Neural progenitor cell (in vitro differentiated cells): ENCODE results near the gene HECTD4. TPM values are rescaled to one million over a fixed set of nuclear protein-coding genes. Genes with fewer than 3 reads are reported as not detected.
"Not testable (repeated sequence)": the region's sequence is repeated elsewhere in the genome, so short reads cannot be mapped to it uniquely, and the experiment has no call there.

Experiments used
- DNase-seq: peaks from one replicate; pipeline ENCODE4 v3.0.0-alpha.2; 2016; ENCODE audit warnings: low spot score
- H2AFZ ChIP-seq: fragments of 200-600 bp; sonication (generic); replicated peaks from 2 replicates; pipeline ENCODE4 v1.6.1; 2016; ENCODE audit warnings: antibody characterized with exemption
- H3F3A ChIP-seq: fragments of 200-600 bp; sonication (generic); 2 replicates; pipeline ENCODE4 v1.6.1; 2016; ENCODE audit warnings: antibody characterized with exemption, low read depth
- H3K27ac ChIP-seq: fragments of 200-600 bp; sonication (generic); 2 replicates; pipeline ENCODE4 v1.5.1; 2016; ENCODE audit warnings: mild to moderate bottlenecking
- H3K27me3 ChIP-seq: fragments of 200-600 bp; sonication (generic); 2 replicates; pipeline ENCODE4 v1.6.1; 2016; ENCODE audit warnings: mild to moderate bottlenecking, moderate library complexity
- H3K36me3 ChIP-seq: fragments of 200-600 bp; sonication (generic); 2 replicates; pipeline ENCODE4 v1.5.1; 2016
- H3K4me1 ChIP-seq: fragments of 200-600 bp; sonication (generic); 2 replicates; pipeline ENCODE4 v1.6.1; 2016; ENCODE audit warnings: mixed run types
- H3K4me2 ChIP-seq: fragments of 200-600 bp; sonication (generic); 2 replicates; pipeline ENCODE4 v1.6.1; 2016
- H3K4me3 ChIP-seq: fragments of 200-600 bp; sonication (generic); 2 replicates; pipeline ENCODE4 v1.5.1; 2016
- H3K79me2 ChIP-seq: fragments of 200-600 bp; sonication (generic); 2 replicates; pipeline ENCODE4 v1.6.1; 2016; ENCODE audit warnings: low read depth
- H3K9ac ChIP-seq: fragments of 200-600 bp; sonication (generic); 2 replicates; pipeline ENCODE4 v1.6.1; 2016
- H3K9me3 ChIP-seq: fragments of 200-600 bp; sonication (generic); 2 replicates; pipeline ENCODE4 v1.5.1; 2016; ENCODE audit warnings: low read depth
- H4K20me1 ChIP-seq: fragments of 200-600 bp; sonication (generic); 2 replicates; pipeline ENCODE4 v1.6.1; 2016; ENCODE audit warnings: low read depth
- H3K27ac Mint-ChIP-seq: 3 replicates; pipeline ENCODE4 v1.8.0; 2021; ENCODE audit warnings: mixed read lengths
- H3K27me3 Mint-ChIP-seq: 2 replicates; pipeline ENCODE4 v1.8.0; 2022; ENCODE audit warnings: low read depth, mild to moderate bottlenecking, inconsistent platforms, moderate library complexity, mixed read lengths; ENCODE audit not compliant: insufficient read depth
- H3K36me3 Mint-ChIP-seq: 3 replicates; pipeline ENCODE4 v1.8.0; 2021; ENCODE audit warnings: mixed read lengths
- H3K4me1 Mint-ChIP-seq: 3 replicates; pipeline ENCODE4 v1.8.0; 2021; ENCODE audit warnings: mixed read lengths
- H3K4me3 Mint-ChIP-seq: 3 replicates; pipeline ENCODE4 v1.8.0; 2021; ENCODE audit warnings: mild to moderate bottlenecking, moderate library complexity, mixed read lengths
- H3K9me3 Mint-ChIP-seq: 3 replicates; pipeline ENCODE4 v1.8.0; 2020; ENCODE audit warnings: mixed read lengths
- CTCF ChIP-seq: fragments of 200-600 bp; sonication (generic); IDR thresholded peaks from 2 replicates; pipeline ENCODE4 v1.5.1; 2017; ENCODE audit warnings: antibody characterized with exemption, mild to moderate bottlenecking
- EZH2 ChIP-seq: fragments of 200-600 bp; sonication (generic); IDR thresholded peaks from 2 replicates; pipeline ENCODE4 v1.6.1; 2017; ENCODE audit warnings: antibody characterized with exemption, mild to moderate bottlenecking, moderate library complexity
- EZH2phosphoT487 ChIP-seq: fragments of 200-600 bp; sonication (generic); IDR thresholded peaks from 2 replicates; pipeline ENCODE4 v1.6.1; 2017; ENCODE audit warnings: antibody characterized with exemption
- total RNA-seq: library from RNA; depleted of rRNA; stranded (reverse); fragments of >200 nt; gene quantifications from 2 replicates; pipeline ENCODE4 v1.2.3, GENCODE V29; 2015; ENCODE audit warnings: low replicate concordance

Gene HECTD4
- total RNA-seq, 1 donor from 2014 or later, result 11.0 TPM

GRCh38 chr12:112349431-112349830 is 32.8 kb downstream of the HECTD4 start:
- no peaks in the 10 kb centered on the region for H3K9me3 Mint-ChIP-seq
- H3K79me2 ChIP-seq, result peaks cover 47% of the 10 kb centered on the region
- peaks cover 11% of the 10 kb centered on the region for H4K20me1 ChIP-seq
- H3K4me3 ChIP-seq, result no peak overlapping the region
- no peak overlapping the region for H3K9ac ChIP-seq
- H3K4me3 Mint-ChIP-seq, result no peak overlapping the region
- no peak for TF ChIP-seq CTCF
- TF ChIP-seq EZH2, result no peak
- no peak for TF ChIP-seq EZH2phosphoT487
- no peaks in the 10 kb centered on the region for H3K36me3 Mint-ChIP-seq
- no peak overlapping the region for H3K4me2 ChIP-seq
- DNase-seq, result no peak
- H3K4me1 Mint-ChIP-seq, result peaks cover 9% of the 10 kb centered on the region
- no peaks in the 10 kb centered on the region for H3K9me3 ChIP-seq
- no peaks in the 10 kb centered on the region for H3K36me3 ChIP-seq
- no peak overlapping the region for H3K27ac ChIP-seq
- no peaks in the 10 kb centered on the region for H3F3A ChIP-seq
- H3K27ac Mint-ChIP-seq, result no peak overlapping the region
- no peaks in the 10 kb centered on the region for H3K27me3 ChIP-seq
- H3K4me1 ChIP-seq, result no peaks in the 10 kb centered on the region
- H2AFZ ChIP-seq, result no peak overlapping the region
- no peaks in the 10 kb centered on the region for H3K27me3 Mint-ChIP-seq

GRCh38 chr12:112348926-112349325 is 33.3 kb downstream of the HECTD4 start:
- H4K20me1 ChIP-seq, result peaks cover 12% of the 10 kb centered on the region
- not testable (repeated sequence) for H3K9me3 Mint-ChIP-seq, H3K4me3 Mint-ChIP-seq, H3K36me3 Mint-ChIP-seq, H3K4me2 ChIP-seq, H3K9me3 ChIP-seq, H3K9ac ChIP-seq, H3K4me3 ChIP-seq, H3K36me3 ChIP-seq, H3F3A ChIP-seq, H3K27me3 Mint-ChIP-seq, H3K27ac Mint-ChIP-seq, H3K27me3 ChIP-seq, H3K4me1 ChIP-seq, H2AFZ ChIP-seq, DNase-seq, H3K27ac ChIP-seq
- peaks cover 11% of the 10 kb centered on the region for H3K4me1 Mint-ChIP-seq
- H3K79me2 ChIP-seq, result peaks cover 48% of the 10 kb centered on the region

GRCh38 chr12:112347581-112347982 is 34.6 kb downstream of the HECTD4 start:
- Histone ChIP-seq H3K27ac (no peak overlapping the region), H4K20me1 (peaks cover 17% of the 10 kb centered on the region)
- no peaks in the 10 kb centered on the region for H3K36me3 Mint-ChIP-seq

GRCh38 chr12:112346194-112346593 is 36.0 kb downstream of the HECTD4 start:
- Histone ChIP-seq H2AFZ (no peak overlapping the region), H3K79me2 (peaks cover 76% of the 10 kb centered on the region), H4K20me1 (peaks cover 29% of the 10 kb centered on the region), H3F3A (no peaks in the 10 kb centered on the region), H3K27me3 (no peaks in the 10 kb centered on the region), H3K9ac (no peak overlapping the region), H3K4me1 (peaks cover 5% of the 10 kb centered on the region), H3K27ac (no peak overlapping the region), H3K4me2 (no peak overlapping the region), H3K9me3 (no peaks in the 10 kb centered on the region), H3K4me3 (no peak overlapping the region), H3K36me3 (no peaks in the 10 kb centered on the region)
- Mint-ChIP-seq H3K4me1 (peaks cover 16% of the 10 kb centered on the region), H3K36me3 (no peaks in the 10 kb centered on the region), H3K27ac (no peak overlapping the region), H3K4me3 (no peak overlapping the region), H3K27me3 (no peaks in the 10 kb centered on the region), H3K9me3 (no peaks in the 10 kb centered on the region)
- TF ChIP-seq EZH2, result no peak
- no peak for TF ChIP-seq CTCF
- TF ChIP-seq EZH2phosphoT487, result no peak
- no peak for DNase-seq

More at GRCh38 chr12:112347581-112347982, 34.6 kb downstream of the HECTD4 start:
- Histone ChIP-seq H3K27me3 (no peaks in the 10 kb centered on the region), H3K79me2 (peaks cover 62% of the 10 kb centered on the region), H3K9ac (no peak overlapping the region), H3K36me3 (no peaks in the 10 kb centered on the region), H3K4me2 (no peak overlapping the region), H2AFZ (no peak overlapping the region), H3K4me3 (no peak overlapping the region), H3K4me1 (no peaks in the 10 kb centered on the region), H3F3A (no peaks in the 10 kb centered on the region), H3K9me3 (no peaks in the 10 kb centered on the region)
- no peak overlapping the region for H3K27ac Mint-ChIP-seq
- DNase-seq, result no peak
- no peaks in the 10 kb centered on the region for H3K9me3 Mint-ChIP-seq
- no peak overlapping the region for H3K4me3 Mint-ChIP-seq
- TF ChIP-seq CTCF, result no peak
- TF ChIP-seq EZH2phosphoT487, result no peak
- H3K27me3 Mint-ChIP-seq, result no peaks in the 10 kb centered on the region
- peaks cover 8% of the 10 kb centered on the region for H3K4me1 Mint-ChIP-seq
